Renal cortex interstitium (tissue), 11 donors: ENCODE measurements around the gene KRT31. TPM values are rescaled to one million over a fixed set of nuclear protein-coding genes. Genes with fewer than 3 reads are reported as not detected.
"Not testable (repeated sequence)": the region's sequence is repeated elsewhere in the genome, so short reads cannot be mapped to it uniquely, and the experiment has no call there.

Experiments
- DNase-seq, 11 donors: peaks; one replicate each; pipeline ENCODE4 v3.0.0-alpha.2; 2013; ENCODE audit warnings: low read depth in 9 of 11, low spot score in 4 of 11; ENCODE audit errors: extremely low read depth in 1 of 11
- polyA plus RNA-seq, 3 donors: library from polyadenylated mRNA; unstranded; fragments of 120-200 nt; gene quantifications; one replicate each; pipeline ENCODE4 v1.2.1, GENCODE V29; 2013; ENCODE audit not compliant: insufficient read length in 3 of 3

The KRT31 gene
- polyA plus RNA-seq, 3 donors, result not detected

DNA sequence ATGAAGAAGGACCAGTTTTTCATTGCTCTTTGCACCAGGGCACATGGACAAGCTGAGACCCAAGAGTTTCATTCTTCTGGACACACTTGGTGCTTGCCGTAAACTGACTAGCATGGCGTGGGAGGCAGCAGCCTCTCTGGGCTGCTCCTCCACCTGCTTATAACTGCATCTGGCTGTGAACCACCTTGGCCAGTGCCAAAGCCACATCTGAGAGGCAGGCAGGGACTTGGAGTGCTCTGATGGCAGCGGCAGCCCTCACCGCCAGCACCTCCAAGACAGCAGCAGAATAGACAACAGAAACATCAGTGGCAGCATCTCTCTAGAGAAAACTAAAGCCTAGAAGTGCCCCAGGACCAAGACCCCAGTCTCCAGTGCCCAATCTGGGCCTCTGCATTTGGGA is 22.3 kb upstream of the KRT31 start:
- no peak for DNase-seq

DNA sequence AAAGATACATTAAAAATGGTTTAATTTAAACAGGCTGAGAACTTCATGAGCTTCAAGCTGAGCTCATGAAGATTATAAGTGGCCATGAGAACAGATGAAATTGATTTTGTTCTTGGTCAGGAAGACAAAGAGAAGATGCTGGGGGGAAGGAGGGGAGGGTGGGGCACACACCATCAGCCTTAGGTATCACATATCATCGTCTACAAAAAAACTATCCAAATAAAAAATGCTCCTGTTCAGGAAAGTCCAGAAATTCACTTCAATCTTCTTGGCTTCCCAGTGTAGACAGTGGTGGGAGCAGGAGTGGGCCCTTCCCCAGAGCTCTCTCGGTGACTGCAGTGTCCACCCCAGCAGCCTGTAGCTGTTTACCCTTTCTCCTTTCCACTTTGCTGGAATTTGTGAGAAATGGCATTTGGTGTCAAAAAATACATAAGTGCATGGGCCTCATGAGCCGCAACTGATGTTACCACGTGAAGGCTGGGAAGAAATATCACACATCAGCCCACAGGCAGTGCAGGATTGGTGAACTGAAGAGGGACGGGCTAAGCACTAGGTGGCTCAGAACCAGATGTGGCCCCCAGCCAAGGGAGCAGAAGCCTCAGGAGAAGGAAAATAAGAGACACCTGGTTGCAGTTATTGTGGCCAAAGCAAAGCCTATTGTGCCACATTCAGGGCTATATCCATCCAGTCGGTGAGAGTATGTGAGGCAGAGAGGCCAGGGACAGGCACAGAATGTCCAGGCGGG is 20.9 kb upstream of the KRT31 start:
- DNase-seq, result no peak

DNA sequence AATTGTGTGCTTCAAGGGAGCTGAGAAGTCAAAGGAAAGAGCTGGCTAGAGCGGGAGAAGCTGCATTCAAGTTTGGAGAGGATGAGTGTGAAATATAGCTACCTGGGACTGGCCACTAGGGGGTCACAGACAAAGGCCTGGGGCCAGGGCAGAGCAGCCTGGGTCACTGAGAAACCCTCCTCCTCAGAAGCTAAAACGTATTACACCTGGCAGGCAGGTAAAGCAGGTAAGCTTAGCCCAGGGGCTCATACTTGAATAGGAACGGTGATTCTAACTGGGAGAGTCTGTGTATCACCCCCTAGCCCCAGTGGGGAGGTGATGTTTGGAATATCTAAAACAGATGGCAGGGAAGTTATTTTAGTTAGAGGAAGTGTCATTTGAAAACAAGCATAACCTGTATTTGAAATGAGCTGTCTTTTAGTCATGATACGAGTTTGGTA is 20.2 kb upstream of the KRT31 start:
- no peak for DNase-seq

DNA sequence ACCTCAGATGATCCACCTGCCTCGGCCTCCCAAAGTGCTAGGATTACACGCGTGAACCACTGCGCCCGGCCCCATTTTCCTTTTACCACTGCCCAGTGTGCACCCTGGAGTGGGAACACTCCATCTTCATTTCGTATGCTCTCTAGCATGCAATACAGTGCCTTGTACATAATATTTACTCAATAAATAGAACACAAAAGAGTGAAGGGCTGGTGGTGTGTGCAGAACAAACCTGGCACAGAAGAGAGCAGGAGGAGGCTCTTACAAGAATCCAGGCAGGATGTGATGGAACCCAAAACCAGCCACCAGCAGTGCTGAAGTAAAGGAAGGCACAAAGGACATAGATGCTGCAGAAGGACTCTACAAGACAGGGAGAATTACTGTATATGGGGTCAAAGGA is 19.7 kb upstream of the KRT31 start:
- DNase-seq, result no peak

DNA sequence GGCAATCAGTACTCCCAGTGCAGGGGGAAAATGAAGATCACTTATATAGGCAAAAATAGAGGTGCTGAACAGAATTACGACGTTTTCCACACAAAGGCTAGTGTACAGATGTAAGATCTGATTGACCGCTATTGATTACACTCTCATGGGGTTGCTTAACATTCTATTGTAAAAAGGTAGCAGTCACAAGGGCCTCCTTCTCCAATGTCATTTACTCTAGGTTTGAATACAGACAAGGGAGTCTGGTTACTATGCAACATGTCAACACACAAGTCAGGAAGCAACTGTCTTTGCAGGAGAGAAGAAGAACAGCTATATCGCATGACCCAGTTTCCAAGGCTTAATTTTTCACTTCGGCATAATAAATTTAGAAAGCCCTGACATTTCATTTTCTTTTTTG is 19.1 kb upstream of the KRT31 start:
- no peak for DNase-seq

DNA sequence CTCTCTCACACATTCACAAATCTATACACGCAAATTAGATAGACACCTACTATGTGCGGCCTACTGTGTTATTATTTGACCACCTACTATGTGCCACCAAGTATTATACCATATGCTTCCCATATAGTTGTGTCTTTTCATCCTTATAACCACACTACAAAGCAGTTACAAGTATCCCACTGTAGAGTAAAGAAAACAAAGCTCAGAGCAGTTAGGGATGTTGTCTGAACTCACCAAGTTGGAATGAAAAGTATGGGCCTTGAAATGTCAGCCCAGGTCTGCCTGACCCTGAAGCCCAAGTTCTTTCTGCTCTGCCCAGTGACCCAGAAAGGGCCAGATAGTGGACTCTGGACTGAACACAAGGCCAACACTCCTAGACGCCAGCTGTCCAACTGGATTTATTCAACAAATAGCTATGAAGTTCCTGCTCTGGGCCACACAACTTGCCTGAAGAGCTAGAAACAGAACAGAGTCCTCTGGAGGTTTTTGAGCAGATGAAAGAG is 18.5 kb upstream of the KRT31 start:
- DNase-seq, result peak in 1 of 11 donors; percentile 43

DNA sequence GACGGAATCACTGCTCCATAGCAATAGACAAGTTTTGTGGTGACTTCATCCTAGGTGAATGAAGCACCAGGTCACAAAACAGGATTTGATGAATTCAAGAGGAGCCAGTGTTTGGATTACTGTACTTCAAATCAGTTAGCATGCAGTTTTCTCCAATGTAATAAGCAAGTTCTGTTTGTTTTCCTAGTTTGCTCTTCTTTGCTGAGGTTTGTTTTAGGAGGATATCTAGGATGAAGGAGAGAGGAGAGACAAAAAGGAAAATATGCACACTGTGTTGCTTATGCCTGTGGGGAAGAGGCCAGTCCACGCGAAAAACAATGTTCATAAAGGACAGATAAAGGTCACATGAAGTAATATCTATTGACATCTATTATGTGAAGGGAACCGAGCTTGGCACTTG is 18.0 kb upstream of the KRT31 start:
- DNase-seq, result no peak

DNA sequence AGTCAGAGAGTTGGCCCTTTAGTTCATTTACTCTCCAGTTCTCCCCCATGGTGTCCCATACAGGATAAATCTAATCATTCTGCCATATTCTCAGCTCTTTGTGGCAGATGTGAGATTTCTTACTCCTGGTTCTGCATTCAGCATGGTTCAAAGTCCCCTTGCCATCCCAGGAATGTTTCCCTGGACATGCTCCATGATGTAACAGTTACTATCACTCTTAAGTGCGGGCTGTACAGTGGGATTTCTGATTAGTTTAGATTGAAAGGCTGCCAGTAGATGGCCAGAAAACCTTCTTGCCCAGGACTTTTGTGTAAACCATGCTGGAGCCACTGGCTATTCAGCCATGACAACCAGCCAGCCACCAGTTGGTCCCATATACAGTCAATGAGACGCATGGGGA is 16.6 kb upstream of the KRT31 start:
- no peak for DNase-seq

DNA sequence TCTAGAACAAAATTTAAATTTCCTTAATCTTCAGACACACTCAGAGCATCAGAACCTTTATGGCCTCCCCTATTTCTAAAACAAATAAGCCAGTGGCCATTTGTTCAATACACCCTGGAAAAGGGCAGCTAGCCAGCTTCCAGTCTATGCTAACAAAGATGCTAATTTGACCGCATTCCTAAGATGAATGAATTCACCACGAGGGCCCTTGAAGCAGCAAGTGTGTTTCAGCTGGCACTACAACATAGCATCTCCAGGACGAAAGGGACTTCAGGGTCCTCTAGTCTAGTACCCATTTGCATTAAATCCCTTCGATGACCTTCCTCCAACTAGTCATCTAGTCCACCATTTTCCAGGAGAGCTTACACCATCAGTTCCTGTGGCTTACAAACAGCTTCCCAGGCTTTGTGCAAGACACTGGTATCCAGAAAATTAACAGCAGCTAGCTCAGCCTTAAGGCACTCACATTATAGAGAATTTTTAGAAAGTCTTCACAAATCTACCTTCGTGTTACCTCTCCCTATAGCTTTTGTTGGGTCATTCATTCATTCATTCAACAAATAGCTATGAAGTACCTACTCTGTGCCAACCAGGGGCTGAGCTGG is 16.0 kb upstream of the KRT31 start:
- no peak for DNase-seq

DNA sequence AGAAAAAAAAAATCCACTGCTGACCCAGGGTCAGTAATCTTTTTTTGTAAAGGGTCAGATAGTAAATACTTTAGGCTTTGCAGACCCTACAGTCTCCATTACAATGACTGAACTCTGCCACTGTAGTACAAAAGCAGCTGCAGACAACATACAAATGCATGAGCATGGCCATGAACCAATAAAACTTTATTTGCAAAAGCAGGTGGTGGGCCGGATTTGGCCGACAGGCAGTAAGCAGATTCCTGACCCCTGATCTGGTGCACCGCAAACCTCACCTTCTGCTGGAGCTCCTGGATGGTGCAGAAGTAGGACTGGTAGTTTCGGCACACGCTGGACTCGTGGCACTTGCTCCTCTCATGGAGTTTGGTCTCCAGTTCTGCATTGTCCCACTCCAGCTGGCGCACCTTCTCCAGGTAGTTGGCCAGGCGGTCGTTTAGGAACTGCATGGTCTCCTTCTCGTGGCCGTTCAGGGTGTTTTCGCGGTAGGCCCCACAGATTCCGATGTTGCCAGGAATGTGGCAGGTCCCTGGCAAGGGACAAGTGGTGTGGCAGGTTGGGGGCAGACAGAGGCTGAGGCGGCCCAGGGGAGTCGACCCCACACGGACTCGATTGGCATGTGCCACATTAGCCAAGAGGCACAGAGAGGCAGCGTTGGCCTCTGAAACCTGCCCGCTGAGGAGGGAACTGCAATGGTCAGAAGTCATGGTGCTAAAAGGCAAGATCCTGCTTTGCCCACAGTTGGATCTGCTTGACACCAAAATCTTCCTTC is 13.8 kb upstream of the KRT31 start:
- no peak for DNase-seq

DNA sequence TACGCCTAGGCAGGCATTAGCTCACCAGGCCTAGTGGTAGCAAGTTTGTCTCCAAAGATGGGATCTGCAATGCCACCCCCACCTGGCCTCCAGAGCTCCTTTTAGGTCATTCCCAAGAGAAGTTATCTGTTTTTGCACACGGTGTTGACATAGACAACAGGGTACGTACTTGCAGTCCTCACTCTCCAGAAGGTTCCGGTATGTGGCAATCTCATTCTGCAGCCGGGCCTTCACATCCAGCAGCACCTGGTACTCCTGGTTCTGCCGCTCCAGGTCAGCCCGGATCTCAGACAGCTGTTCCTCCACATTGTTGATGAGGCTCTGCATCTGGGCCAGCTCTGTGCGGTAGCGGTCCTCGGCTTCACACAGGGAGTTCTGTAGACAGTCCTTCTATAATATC is 9.8 kb upstream of the KRT31 start:
- DNase-seq, result no peak

DNA sequence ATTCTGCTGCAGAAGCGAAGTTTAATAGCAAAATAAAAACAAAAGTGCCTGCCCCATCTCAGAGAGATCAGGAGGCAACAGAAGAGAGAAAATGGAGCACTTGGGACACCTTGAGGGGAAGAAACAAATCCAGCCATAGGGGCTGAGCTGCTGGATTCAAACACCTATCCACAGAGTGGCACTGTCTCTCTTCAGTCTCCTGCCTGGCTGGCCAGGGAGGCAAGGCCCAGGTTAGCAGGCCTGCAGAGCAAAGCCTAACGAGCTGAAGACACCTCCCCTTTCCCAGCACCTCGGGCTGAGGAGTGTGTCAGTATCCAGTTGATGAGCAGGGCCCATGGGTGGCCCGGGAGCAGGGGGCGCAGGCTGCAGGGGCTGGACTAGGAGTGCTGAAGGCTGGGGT is 8.8 kb upstream of the KRT31 start:
- DNase-seq, result no peak

DNA sequence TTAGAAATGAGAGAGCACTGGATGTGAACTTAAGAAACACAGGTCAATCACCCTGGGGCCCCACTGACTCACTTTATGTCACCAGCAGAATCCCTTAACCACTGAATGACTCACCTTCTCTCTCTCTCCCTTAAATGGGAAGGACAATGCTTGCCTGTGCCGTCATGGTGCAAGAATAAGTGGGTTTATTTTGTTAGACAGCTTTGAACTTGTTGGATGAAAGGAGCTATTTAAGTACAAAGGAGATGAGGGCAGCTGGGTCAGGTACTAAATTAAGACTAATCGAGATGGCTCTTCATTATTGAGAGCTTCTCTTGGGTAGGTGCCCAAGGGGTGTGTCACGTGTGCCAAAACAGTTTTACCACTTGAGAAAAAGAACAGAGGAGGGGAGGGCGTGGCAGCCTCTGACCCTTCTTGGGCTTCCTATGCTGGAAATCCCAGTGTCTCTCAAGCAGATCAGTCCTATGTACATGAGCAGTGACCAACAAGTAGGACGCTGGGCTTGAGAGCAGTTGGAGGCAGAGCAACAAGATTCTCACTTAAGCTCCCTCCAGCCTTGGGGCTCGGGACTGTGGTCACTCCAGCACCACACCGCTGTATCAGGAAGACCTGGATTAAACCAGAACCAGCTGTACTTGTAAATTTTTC is 6.7 kb upstream of the KRT31 start:
- no peak for DNase-seq

DNA sequence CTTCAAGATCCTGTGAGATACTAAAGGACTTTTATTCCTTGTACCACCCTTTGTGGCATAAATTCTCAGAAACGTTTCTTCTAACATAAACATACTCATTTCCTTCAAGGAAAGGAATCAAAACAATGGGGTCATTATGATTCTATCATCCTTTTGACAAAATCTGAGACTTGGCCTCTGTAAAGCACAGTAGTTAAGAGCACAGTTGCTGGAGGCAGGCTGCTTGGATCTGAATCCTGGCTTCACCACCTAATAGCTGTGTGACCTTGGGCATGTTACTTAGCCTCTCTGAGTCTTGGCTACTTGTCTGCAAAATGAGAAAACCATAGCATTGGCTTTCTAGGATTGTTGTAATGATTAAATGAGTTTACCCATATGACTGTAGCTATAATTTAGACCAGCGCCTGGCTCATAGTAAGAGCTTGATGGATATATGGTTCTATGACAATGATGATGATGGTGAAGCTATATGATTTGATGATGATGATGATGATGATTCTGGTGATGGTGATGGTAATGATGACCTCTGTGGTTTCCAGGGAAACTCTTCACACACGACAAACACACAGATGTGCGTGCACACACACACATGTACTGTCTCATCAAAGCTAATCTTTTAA is 6.1 kb upstream of the KRT31 start:
- DNase-seq, result no peak

DNA sequence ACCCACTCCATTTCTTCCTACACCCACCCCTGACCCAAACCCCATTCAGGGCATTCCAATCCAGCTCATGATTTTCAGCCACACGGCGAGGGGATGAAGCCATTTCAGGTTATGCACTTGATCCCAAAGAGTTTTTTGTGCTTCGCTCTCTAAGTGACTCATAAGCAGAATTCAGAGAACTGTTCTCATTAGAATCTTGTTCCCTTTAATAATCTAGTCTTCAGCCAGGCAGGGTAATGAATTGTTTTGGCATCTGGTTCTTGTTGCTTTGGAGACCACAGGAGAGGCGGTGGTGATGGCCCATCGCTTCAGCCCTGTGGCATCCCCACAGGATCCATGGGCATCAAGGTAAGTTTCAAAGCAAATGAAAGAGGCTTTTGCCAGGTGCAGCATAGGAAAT is 4.8 kb upstream of the KRT31 start:
- DNase-seq, result no peak

DNA sequence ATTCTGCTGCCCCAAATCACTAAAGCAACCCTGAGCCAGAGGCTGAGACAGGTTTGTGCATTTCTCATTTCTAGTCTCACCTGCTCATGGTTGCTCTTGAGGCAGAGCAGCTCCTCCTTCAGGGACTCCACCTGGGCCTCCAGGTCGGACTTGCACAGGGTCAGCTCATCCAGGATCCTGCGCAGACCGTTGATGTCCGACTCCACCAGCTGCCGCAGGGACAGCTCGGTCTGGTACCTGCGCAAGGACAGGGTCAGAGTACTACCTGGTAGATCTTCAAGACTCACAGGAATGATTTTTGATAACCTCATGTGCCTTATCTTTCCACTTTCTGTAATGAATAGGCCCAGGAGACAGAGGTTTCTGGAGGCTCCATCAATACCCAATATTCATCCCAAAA is 1.1 kb downstream of the KRT31 start:
- DNase-seq, result no peak

DNA sequence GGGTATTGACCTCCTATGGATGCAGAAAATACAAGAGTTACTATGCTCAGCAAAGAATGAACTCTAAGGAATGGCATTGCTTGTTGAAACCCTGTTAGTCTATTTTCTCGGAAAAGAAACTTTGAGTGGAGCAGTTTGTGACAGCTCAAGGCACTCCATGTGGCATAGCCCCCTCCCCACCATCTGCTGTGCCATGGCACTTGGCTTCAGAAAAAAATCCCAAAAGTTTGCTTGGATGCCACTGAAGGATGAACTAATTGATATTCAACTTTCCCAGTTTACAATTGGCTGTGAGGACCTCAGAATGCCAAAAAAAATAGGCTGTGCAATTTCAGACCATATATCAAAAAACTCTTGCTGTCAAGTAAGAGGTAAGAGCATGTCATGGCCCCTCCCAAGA is 1.8 kb downstream of the KRT31 start:
- DNase-seq, result no peak

DNA sequence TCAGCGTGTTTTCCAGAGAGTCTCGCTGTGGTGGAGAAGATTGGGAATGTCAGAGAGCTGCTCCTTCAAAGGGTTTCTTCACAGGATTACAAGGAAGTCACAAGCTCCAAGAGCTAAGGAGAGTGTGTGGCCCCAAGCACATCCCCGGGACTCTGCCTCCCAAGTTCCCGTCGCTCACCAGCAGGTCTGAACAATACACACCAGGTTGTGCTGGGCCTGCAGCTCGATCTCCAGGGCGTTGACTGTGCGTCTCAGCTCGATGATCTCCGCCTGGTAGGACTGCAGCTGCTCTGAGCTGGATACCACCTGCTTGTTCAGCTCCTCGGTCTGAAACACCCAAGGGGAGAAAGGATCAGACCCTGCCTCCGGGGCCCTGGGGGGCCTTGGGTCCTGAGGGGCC is 2.4 kb downstream of the KRT31 start:
- DNase-seq, result not testable (repeated sequence)

DNA sequence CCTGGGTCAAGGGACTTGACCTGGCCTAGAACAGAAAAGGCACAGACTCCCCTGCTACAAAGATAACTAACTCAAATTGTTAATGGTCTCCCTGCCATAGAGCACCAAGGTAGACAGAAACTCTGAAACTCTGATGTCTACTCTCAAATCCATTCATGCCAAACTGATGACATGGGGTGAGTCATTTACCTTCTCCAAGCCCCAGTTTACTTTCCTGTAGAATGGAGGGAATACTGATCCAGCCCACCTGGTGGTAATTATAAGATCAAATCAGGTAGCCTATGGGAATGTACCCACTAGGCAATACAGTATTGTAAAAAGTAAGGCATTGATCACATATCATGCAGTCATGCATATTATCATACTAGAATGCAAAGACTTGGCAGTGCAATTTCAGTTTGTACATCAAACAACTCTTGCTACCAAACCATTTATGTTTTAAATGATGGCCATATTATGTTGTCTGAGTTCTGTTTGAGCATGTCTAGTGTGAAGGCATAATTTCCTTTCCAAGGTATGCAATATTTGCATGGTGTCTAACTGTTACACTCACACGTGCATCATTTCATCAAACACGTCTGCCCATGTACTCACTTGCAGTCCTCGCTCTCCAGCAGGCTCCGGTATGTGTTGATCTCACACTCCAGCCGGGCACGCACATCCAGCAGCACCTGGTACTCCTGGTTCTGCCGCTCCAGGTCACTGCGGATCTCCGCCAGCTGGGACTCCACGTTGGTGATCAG is 3.0 kb downstream of the KRT31 start:
- no peak for DNase-seq
